HG03354 (cell line): ENCODE measurements around the gene FSD1.
"Not testable (repeated sequence)": the region's sequence is repeated elsewhere in the genome, so short reads cannot be mapped to it uniquely, and the experiment has no call there.

Experiments used
- ATAC-seq: cut with Tn5 transposase; IDR thresholded peaks from one replicate; pipeline ENCODE4 v1.9.1; 2021; ENCODE audit warnings: mild to moderate bottlenecking; ENCODE audit not compliant: unreplicated experiment, poor library complexity, severe bottlenecking

FSD1 gene

GRCh38 chr19:4338441-4339355, 34.3 kb downstream of the FSD1 start, which contains the start of gene STAP2:
TSS of gene STAP2 (minus strand) at chr19:4338827. CDS start at chr19:4338753, 74 bp downstream.
- ATAC-seq, result no peak

GRCh38 chr19:4342314-4342614, 37.9 kb downstream of the FSD1 start:
- ATAC-seq, result no peak

- ATAC-seq, result peak; percentile 83
These were observed 38.4 kb downstream of the FSD1 start for GRCh38 chr19:4342615-4343369.

- ATAC-seq, result peak; percentile 55
These were observed 39.2 kb downstream of the FSD1 start, which contains the start of gene MPND for GRCh38 chr19:4343370-4344307. TSS of gene MPND (plus strand) at chr19:4343562. CDS start at chr19:4343594, 32 bp downstream.

- no peak for ATAC-seq
These were observed 41.1 kb downstream of the FSD1 start for GRCh38 chr19:4345342-4346019.

GRCh38 chr19:4346020-4346383, 41.6 kb downstream of the FSD1 start:
- ATAC-seq, result no peak

- ATAC-seq, result no peak
These were observed 43.1 kb downstream of the FSD1 start for GRCh38 chr19:4347521-4347920.

GRCh38 chr19:4349225-4349624, 44.8 kb downstream of the FSD1 start:
- ATAC-seq, result not testable (repeated sequence)

- no peak for ATAC-seq
These were observed 45.7 kb downstream of the FSD1 start for GRCh38 chr19:4350111-4350510.

GRCh38 chr19:4350726-4351125, 46.3 kb downstream of the FSD1 start:
- ATAC-seq, result no peak

- no peak for ATAC-seq
These were observed 48.3 kb downstream of the FSD1 start for GRCh38 chr19:4352701-4353121.

- no peak for ATAC-seq
These were observed 49.9 kb downstream of the FSD1 start for GRCh38 chr19:4354282-4354681.

- ATAC-seq, result no peak
These were observed 50.5 kb downstream of the FSD1 start for GRCh38 chr19:4354897-4355296.

GRCh38 chr19:4357095-4357797, 52.8 kb downstream of the FSD1 start:
- no peak for ATAC-seq

GRCh38 chr19:4357921-4358326, 53.5 kb downstream of the FSD1 start:
- ATAC-seq, result no peak

- ATAC-seq, result no peak
These were observed 54.6 kb downstream of the FSD1 start for GRCh38 chr19:4358709-4359626.

- ATAC-seq, result no peak
These were observed 55.2 kb downstream of the FSD1 start for GRCh38 chr19:4359627-4360000.

GRCh38 chr19:4360081-4360569, 55.7 kb downstream of the FSD1 start:
- no peak for ATAC-seq
